Measurements from ENCODE around the gene AADACL4.
"Not testable (repeated sequence)": the region's sequence is repeated elsewhere in the genome, so short reads cannot be mapped to it uniquely, and the experiment has no call there.

AADACL4 gene

DNA sequence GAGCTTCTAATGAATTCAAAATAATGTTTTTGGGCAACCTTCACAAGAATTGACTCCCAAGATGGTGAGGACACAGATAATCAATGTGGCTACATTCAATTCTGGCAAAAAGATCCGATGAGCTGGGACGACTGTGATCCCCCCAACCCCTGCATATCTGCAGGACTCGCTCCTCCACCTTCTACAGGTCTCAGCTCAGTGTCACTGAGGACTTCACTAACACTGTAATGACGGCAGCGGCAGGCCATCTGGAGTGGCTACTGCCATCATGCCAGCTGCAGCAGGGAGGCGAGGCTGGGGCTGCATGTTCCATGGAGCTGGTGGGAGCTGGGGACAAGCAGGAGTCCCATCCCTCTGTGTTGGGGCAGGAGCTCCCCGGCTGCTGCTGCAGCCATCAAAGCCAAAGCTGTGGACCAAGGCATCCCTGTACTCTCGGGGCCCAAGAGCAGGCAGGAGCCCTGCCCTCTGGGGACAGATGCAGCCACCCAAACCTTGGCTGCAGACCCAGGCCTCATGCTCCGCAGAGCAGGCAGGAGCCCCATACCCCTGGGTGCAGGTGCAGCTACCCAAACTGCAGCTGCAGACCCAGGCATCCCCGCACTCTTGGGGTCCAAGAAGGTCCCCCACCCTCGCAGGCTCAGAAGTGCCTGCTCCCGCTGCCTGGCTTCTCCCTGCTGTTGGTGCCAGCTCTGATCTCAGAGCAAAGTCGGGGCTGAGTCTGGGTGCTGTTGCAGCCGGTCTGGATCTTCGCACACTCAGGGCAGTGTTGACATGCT is 13.7 kb upstream of the AADACL4 start:
- no peak for DNase-seq (ENCODE audit: low spot score)

GRCh38 chr1:12630946-12631530 is 12.8 kb upstream of the AADACL4 start:
- no peak for DNase-seq (ENCODE audit: low spot score)

GRCh38 chr1:12631571-12631970 is 12.3 kb upstream of the AADACL4 start:
- no peak for DNase-seq (ENCODE audit: low spot score)

DNA sequence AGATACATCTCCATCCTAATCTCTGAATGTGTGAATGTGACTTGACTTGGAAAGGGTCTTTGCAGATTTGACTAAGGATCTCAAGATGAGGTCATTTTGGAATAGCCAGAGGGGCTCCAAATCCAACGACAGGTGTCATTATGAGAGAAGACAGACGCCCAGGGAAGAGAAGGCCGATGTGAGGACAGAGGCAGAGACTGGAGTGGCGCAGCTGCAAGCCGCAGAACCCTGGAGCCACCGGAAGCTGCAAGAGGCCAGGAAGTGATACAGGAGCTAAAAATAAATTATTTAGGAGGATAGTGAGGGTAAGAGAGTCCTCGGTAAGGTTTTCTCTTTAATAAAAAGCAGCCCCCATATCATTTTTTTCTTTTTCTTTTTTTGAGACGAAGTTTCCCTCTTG is 9.7 kb upstream of the AADACL4 start:
- DNase-seq (ENCODE audit: low spot score), result no peak

GRCh38 chr1:12634696-12635202 is 9.1 kb upstream of the AADACL4 start:
- DNase-seq (ENCODE audit: low spot score), result no peak

GRCh38 chr1:12636098-12636950 is 7.6 kb upstream of the AADACL4 start:
- DNase-seq (ENCODE audit: low spot score), result no peak

DNA sequence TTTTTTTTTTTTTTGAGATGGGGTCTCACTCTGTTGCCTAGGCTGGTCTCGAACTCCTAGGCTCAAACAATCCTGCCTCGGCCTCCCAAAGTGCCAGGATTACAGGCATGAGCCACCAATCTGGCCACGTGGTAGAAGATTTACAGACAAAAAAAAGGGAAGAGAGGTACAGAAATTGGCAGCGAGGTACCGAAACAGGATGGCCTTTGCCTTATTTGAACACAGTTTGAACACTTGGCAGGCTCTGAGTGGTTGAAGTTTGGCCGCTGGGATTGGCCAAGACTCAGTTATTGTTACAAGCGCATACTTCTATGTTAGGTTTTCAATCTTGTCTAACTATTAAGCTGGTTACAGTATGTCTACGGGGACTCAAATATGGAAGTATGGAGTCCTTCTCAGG is 6.2 kb upstream of the AADACL4 start:
- DNase-seq (ENCODE audit: low spot score), result no peak

GRCh38 chr1:12640237-12640957 is 3.5 kb upstream of the AADACL4 start:
- no peak for DNase-seq (ENCODE audit: low spot score)

- DNase-seq (ENCODE audit: low spot score), result no peak
Measured at GRCh38 chr1:12640958-12641272, 3.0 kb upstream of the AADACL4 start.

GRCh38 chr1:12643079-12643478 is 806 bp upstream of the AADACL4 start:
- DNase-seq (ENCODE audit: low spot score), result no peak

DNA sequence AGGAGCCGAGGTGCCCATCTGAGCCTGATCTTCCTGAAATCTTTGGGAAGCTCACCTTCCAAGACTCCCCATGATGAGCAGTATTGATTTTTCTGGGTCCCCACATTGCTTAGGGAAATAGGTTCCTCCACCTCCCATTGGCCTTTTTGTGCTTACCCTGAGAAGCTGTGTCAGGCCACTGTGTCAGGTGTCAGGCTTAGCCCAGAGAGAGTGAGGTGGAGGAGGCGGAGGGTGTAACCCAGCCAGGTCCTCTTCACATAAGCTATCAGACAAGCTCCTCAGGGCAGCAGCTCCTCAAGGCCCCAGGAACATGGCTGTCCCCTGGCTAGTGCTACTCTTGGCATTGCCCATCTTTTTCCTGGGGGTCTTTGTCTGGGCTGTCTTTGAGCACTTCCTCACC is 352 bp downstream of the AADACL4 start:
- DNase-seq (ENCODE audit: low spot score), result no peak

DNA sequence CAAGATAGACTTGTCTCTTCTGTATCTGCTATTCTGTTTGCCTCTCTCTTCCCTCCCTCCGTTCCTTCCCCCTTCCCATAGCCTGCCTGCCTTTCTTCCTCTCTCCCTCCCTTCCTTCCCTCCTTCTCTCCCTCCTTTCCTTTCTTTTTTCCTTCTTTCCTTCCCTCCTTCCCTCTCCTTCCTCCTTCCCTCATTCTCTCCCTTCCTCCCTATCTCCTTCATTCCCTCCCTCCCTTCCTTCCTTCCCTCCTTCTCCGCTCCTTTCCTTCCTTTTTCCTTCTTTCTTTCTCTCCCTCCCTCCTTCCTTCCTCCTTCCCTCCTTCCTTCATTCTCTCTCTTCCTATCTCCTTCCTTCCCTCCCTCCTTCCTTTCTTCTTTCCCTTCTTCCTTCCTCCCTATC is 944 bp downstream of the AADACL4 start:
- no peak for DNase-seq (ENCODE audit: low spot score)

DNA sequence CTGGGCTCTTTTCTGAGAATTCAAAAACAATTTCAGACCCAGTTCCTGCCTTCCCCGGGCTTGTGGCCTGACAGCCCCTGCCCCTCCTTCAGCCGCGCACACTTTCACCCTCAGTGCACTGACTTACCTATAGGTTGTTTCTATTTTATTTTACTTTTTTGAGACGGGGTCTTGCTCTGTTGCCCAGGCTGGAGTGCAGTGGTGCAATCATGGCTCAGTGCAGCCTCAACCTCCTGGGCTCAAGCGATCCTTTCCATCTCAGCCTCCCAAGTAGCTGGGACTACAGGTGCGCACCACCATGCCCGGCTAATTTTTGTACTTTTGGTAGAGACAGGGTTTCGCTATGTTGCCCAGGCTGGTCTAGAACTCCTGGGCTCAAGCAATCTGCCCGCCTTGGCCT is 1.5 kb downstream of the AADACL4 start:
- not testable (repeated sequence) for DNase-seq (ENCODE audit: low spot score)

- DNase-seq (ENCODE audit: low spot score), result no peak
Measured at GRCh38 chr1:12648741-12649140, 4.9 kb downstream of the AADACL4 start.

GRCh38 chr1:12649971-12650421 is 6.1 kb downstream of the AADACL4 start:
- no peak for DNase-seq (ENCODE audit: low spot score)

DNA sequence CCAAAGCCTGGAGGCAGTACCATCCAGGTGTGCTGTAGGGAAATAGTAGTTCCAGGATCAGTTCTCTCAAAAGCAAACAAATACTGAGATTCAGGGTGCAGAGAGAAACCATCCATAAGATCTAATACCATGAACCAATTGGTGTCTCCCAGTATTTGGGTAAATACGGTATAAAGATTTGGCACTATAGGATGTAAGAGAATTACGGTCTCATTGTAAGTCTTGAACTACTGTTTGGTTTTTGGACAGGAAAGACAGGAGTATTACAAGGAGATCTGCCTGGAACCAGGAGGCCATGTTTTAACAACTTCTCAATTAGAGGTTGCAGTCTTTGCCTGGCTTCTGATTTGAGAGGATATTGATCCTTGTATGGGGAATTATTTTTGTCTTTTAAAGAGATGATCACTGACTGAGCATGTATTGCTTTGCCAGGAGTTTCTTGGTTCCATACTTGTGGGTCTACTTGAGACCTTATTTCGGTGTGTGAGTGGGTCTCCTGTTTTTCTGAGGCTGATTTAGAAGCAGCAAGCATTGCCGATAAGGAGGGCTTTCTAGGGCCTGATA is 10.2 kb downstream of the AADACL4 start:
- DNase-seq (ENCODE audit: low spot score), result no peak

DNA sequence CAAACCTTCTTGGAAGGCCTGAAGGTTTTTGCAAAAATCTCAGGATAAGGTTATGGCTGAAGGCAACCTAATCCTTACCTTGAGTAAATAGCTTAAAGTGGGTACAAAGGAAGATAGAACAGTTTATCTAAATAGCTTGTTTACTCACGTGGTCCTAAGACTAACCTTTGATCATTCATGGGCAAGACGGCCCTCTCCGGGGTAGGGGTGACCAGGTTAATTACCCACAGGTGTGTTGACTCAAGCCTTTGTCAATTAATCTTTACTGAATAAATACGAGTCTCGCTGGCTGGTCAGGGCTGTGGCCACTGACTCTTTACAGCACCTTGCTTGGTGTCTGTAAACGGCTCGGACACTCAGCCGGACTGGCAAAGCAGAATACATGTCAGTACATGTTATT is 10.8 kb downstream of the AADACL4 start:
- no peak for DNase-seq (ENCODE audit: low spot score)

- DNase-seq (ENCODE audit: low spot score), result no peak
Measured at GRCh38 chr1:12656575-12656974, 12.7 kb downstream of the AADACL4 start.

DNA sequence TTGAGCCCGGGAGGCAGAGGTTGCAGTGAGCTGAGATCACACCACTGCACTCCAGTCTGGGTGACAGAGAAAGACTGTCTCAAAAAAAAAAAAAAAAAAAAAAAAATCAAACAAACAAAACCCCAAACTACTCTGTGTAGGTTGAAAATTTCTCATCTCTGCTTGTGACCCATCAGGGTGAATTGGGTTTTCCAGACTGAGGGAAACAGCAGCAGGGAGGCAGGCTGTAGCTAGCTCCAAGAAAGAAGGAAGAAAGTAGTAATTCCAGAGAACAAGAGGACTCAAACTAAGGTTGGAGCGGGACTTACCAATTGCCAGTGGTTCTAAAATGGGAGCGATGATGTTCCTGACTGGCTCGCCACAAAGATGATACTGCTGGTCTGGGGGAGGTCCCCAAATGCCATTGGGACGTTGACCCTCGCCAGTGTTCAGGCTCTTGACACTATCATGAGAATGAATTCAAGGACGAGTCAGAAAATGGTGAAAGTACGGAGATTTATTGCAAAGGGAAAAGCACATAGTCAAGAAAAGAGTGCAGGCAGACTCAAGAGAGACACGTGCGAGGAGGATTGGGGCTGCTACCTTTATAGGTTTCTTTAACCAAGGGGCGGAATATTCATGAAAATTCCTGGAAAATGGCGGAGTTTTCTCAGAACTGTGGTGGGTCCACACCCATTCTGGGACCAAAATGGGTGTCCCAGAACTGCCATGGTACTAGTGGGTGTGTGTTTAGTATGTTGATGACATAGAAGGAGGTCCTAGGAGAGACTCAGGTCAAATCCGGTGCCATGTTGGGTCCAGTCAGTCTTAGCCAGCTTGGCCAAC is 13.4 kb downstream of the AADACL4 start:
- no peak for DNase-seq (ENCODE audit: low spot score)

DNA sequence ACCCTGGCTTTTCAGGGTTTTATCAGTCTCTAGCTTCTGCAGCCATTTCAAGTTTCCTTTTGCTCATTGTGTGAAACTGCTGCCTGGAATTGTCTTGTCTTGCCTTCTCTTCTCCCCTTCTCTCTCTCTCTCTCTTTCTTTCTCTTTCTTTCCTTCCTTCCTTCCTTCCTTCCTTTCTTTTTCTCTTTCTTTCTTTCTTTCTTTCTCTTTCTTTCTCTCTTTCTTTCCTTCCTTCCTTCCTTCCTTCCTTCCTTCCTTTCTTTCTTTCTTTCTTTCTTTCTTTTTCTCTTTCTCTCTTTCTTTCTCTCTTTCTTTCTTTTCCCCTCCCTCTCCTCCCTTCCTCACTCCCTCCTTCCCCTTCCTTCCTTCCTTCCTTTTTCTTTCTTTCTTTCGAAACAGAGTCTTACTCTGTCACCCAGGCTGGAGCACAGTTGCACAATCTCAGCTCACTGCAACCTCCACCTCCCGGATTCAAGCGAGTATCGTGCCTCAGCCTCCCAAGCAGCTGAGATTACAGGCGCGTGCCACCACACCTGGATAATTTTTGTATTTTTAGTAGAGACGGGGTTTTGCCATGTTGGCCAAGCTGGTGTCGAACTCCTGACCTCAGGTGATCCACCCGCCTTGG is 14.1 kb downstream of the AADACL4 start:
- not testable (repeated sequence) for DNase-seq (ENCODE audit: low spot score)

Data from CD4-positive, alpha-beta T cell treated with Interleukin-6 at 100 ng/mL for 8 hours (primary cell).